ENCODE measurements around the gene RASGRF1.

Gene RASGRF1

GRCh38 chr15:79031821-79032220, 58.8 kb downstream of the RASGRF1 start (continued):
- TF ChIP-seq, protein P1, sequence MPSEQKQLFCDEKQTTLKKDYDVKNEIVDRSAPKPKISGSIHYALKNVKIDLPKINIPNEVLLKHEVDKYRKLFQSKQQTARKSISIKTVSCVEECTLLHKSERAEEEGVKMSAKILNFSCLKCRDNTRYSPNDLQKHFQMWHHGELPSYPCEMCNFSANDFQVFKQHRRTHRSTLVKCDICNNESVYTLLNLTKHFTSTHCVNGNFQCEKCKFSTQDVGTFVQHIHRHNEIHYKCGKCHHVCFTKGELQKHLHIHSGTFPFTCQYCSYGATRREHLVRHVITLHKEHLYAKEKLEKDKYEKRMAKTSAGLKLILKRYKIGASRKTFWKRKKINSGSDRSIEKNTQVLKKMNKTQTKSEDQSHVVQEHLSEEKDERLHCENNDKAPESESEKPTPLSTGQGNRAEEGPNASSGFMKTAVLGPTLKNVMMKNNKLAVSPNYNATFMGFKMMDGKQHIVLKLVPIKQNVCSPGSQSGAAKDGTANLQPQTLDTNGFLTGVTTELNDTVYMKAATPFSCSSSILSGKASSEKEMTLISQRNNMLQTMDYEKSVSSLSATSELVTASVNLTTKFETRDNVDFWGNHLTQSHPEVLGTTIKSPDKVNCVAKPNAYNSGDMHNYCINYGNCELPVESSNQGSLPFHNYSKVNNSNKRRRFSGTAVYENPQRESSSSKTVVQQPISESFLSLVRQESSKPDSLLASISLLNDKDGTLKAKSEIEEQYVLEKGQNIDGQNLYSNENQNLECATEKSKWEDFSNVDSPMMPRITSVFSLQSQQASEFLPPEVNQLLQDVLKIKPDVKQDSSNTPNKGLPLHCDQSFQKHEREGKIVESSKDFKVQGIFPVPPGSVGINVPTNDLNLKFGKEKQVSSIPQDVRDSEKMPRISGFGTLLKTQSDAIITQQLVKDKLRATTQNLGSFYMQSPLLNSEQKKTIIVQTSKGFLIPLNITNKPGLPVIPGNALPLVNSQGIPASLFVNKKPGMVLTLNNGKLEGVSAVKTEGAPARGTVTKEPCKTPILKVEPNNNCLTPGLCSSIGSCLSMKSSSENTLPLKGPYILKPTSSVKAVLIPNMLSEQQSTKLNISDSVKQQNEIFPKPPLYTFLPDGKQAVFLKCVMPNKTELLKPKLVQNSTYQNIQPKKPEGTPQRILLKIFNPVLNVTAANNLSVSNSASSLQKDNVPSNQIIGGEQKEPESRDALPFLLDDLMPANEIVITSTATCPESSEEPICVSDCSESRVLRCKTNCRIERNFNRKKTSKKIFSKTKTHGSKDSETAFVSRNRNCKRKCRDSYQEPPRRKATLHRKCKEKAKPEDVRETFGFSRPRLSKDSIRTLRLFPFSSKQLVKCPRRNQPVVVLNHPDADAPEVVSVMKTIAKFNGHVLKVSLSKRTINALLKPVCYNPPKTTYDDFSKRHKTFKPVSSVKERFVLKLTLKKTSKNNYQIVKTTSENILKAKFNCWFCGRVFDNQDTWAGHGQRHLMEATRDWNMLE (tag by site-specific recombination; conservative IDR thresholded peaks at IDR 0.05; ENCODE audit: low read depth) = no peak
- no peak for TF ChIP-seq GLI2 (tag by site-specific recombination; IDR thresholded peaks at IDR 0.05; ENCODE audit: borderline replicate concordance, low read depth)
- no peak for TF ChIP-seq ZBTB8A (tag by site-specific recombination; IDR thresholded peaks at IDR 0.05)
- no peak for TF ChIP-seq SETDB1 (IDR thresholded peaks at IDR 0.05; ENCODE audit: insufficient read length, low read length)

GRCh38 chr15:79031201-79031600, 59.4 kb downstream of the RASGRF1 start:
- Histone ChIP-seq H3K36me3 (ENCODE audit: control insufficient read depth in 2 of 2, insufficient read depth in 1 of 2, low read length in 2 of 2) (no peaks in the 10 kb centered on the region), H3K27ac (ENCODE audit: extremely low read depth, low read depth, low read length) (no peak overlapping the region), H3K9me3 (ENCODE audit: control insufficient read depth, insufficient read depth, low read depth, low read length) (no peaks in the 10 kb centered on the region), H3K4me1 (ENCODE audit: control insufficient read depth, insufficient read depth, low read length) (no peaks in the 10 kb centered on the region), H3K4me3 (ENCODE audit: low read depth, low read length) (no peak overlapping the region)
- TF ChIP-seq, protein P2, sequence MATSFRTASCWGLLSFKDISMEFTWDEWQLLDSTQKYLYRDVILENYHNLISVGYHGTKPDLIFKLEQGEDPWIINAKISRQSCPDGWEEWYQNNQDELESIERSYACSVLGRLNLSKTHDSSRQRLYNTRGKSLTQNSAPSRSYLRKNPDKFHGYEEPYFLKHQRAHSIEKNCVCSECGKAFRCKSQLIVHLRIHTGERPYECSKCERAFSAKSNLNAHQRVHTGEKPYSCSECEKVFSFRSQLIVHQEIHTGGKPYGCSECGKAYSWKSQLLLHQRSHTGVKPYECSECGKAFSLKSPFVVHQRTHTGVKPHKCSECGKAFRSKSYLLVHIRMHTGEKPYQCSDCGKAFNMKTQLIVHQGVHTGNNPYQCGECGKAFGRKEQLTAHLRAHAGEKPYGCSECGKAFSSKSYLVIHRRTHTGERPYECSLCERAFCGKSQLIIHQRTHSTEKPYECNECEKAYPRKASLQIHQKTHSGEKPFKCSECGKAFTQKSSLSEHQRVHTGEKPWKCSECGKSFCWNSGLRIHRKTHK (tag by site-specific recombination; IDR thresholded peaks at IDR 0.05) = no peak
- TF ChIP-seq ZNF248 (tag by site-specific recombination; IDR thresholded peaks at IDR 0.05) = no peak
- TF ChIP-seq ZNF24 (tag by site-specific recombination; IDR thresholded peaks at IDR 0.05) = no peak
- TF ChIP-seq, protein P3, sequence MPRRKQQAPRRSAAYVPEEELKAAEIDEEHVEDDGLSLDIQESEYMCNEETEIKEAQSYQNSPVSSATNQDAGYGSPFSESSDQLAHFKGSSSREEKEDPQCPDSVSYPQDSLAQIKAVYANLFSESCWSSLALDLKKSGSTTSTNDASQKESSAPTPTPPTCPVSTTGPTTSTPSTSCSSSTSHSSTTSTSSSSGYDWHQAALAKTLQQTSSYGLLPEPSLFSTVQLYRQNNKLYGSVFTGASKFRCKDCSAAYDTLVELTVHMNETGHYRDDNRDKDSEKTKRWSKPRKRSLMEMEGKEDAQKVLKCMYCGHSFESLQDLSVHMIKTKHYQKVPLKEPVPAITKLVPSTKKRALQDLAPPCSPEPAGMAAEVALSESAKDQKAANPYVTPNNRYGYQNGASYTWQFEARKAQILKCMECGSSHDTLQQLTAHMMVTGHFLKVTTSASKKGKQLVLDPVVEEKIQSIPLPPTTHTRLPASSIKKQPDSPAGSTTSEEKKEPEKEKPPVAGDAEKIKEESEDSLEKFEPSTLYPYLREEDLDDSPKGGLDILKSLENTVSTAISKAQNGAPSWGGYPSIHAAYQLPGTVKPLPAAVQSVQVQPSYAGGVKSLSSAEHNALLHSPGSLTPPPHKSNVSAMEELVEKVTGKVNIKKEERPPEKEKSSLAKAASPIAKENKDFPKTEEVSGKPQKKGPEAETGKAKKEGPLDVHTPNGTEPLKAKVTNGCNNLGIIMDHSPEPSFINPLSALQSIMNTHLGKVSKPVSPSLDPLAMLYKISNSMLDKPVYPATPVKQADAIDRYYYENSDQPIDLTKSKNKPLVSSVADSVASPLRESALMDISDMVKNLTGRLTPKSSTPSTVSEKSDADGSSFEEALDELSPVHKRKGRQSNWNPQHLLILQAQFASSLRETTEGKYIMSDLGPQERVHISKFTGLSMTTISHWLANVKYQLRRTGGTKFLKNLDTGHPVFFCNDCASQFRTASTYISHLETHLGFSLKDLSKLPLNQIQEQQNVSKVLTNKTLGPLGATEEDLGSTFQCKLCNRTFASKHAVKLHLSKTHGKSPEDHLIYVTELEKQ (tag by site-specific recombination; IDR thresholded peaks at IDR 0.05; ENCODE audit: borderline replicate concordance) = no peak
- TF ChIP-seq KLF1 (tag by site-specific recombination; IDR thresholded peaks at IDR 0.05) = no peak
- no peak for TF ChIP-seq ZNF701 (tag by site-specific recombination; IDR thresholded peaks at IDR 0.05)
- no peak for TF ChIP-seq ZNF610 (tag by site-specific recombination; IDR thresholded peaks at IDR 0.05; ENCODE audit: borderline replicate concordance)
- TF ChIP-seq, protein P1 (tag by site-specific recombination; conservative IDR thresholded peaks at IDR 0.05; ENCODE audit: low read depth) = no peak
- no peak for TF ChIP-seq WT1 (tag by site-specific recombination; IDR thresholded peaks at IDR 0.05)
- no peak for TF ChIP-seq ZNF785 (tag by site-specific recombination; IDR thresholded peaks at IDR 0.05)
- no peak for TF ChIP-seq ZNF792 (tag by site-specific recombination; IDR thresholded peaks at IDR 0.05)
- TF ChIP-seq ZNF776 (tag by site-specific recombination; IDR thresholded peaks at IDR 0.05; ENCODE audit: borderline replicate concordance) = no peak
- POLR2A ChIA-PET = no interaction called here
- CTCF ChIA-PET = interaction anchor here (1.0 to 15.3 kb wide), 3 partner anchors 123 to 152 kb away, joined by 3 to 455 read pairs (median 8); no protein-coding TSS in a partner anchor

Measured in HEK293 (cell line).